Effector memory CD8-positive, alpha-beta T cell (primary cell): Measurements from ENCODE around the gene STK4.

ENCODE experiments used
- ATAC-seq: fragments of 150-1000 bp; cut with Tn5 transposase; replicated peaks from 2 replicates; pipeline ENCODE4 v1.10.0; 2021; ENCODE audit warnings: mild to moderate bottlenecking, moderate library complexity
- DNase-seq, 3 experiments: peaks; one replicate each; pipeline ENCODE4 v3.0.0; 2021
- H3K27ac Mint-ChIP-seq, 2 donors: one replicate each; pipeline ENCODE4 v1.8.0; 2022; ENCODE audit warnings: mild to moderate bottlenecking in 2 of 2, mixed read lengths in 2 of 2, moderate library complexity in 2 of 2
- H3K27me3 Mint-ChIP-seq, 2 donors: one replicate each; pipeline ENCODE4 v1.8.0; 2022; ENCODE audit warnings: mixed read lengths in 2 of 2
- H3K36me3 Mint-ChIP-seq: one replicate; pipeline ENCODE4 v1.8.0; 2022; ENCODE audit warnings: mild to moderate bottlenecking, moderate library complexity, mixed read lengths; ENCODE audit not compliant: insufficient read depth
- H3K4me1 Mint-ChIP-seq, 2 donors: one replicate each; pipeline ENCODE4 v1.8.0; 2022; ENCODE audit warnings: low read depth in 2 of 2, mixed read lengths in 2 of 2
- H3K4me3 Mint-ChIP-seq, 2 donors: one replicate each; pipeline ENCODE4 v1.8.0; 2022; ENCODE audit warnings: mild to moderate bottlenecking in 2 of 2, mixed read lengths in 2 of 2, moderate library complexity in 2 of 2
- H3K9me3 Mint-ChIP-seq, 2 donors: one replicate each; pipeline ENCODE4 v1.8.0; 2022; ENCODE audit warnings: mixed read lengths in 2 of 2

Gene STK4

GRCh38 chr20:44941120-44941691 lies 25.1 kb upstream of the STK4 start:
- peaks cover 40% of the 10 kb centered on the region for H3K36me3 Mint-ChIP-seq
- H3K4me3 Mint-ChIP-seq: no peak overlapping the region
- peaks cover 0 to 2% of the 10 kb centered on the region in 2 donors for H3K4me1 Mint-ChIP-seq
- DNase-seq (no peak), ATAC-seq (no peak)
- no peaks in the 10 kb centered on the region for H3K27me3 Mint-ChIP-seq
- no peaks in the 10 kb centered on the region for H3K9me3 Mint-ChIP-seq
- H3K27ac Mint-ChIP-seq: peak overlapping the region in 1 of 2 donors; percentile 66

- Mint-ChIP-seq H3K9me3 (no peaks in the 10 kb centered on the region), H3K27ac (peak overlapping the region; percentile 56 to 66), H3K4me1 (peaks cover 0 to 2% of the 10 kb centered on the region in 2 donors), H3K4me3 (no peak overlapping the region), H3K36me3 (peaks cover 46% of the 10 kb centered on the region), H3K27me3 (no peaks in the 10 kb centered on the region)
- ATAC-seq (no peak), DNase-seq (no peak)
These were observed 23.9 kb upstream of the STK4 start for GRCh38 chr20:44942264-44942973.

- H3K4me1 Mint-ChIP-seq: no peaks in the 10 kb centered on the region
- DNase-seq (no peak), ATAC-seq (no peak)
- H3K4me3 Mint-ChIP-seq: no peak overlapping the region
- no peaks in the 10 kb centered on the region for H3K27me3 Mint-ChIP-seq
- no peak overlapping the region for H3K27ac Mint-ChIP-seq
- H3K9me3 Mint-ChIP-seq: no peaks in the 10 kb centered on the region
- H3K36me3 Mint-ChIP-seq: peaks cover 44% of the 10 kb centered on the region
These were observed 22.5 kb upstream of the STK4 start for GRCh38 chr20:44943828-44944227.

- peak overlapping the region; percentile 8 to 38 for H3K27ac Mint-ChIP-seq
These were observed 21.1 kb upstream of the STK4 start for GRCh38 chr20:44945261-44945660.

GRCh38 chr20:44946271-44946852 lies 19.9 kb upstream of the STK4 start:
- peak overlapping the region; percentile 55 to 81 for H3K27ac Mint-ChIP-seq
- ATAC-seq (no peak), DNase-seq (no peak)
- no peak overlapping the region for H3K4me3 Mint-ChIP-seq
- no peaks in the 10 kb centered on the region for H3K27me3 Mint-ChIP-seq
- no peaks in the 10 kb centered on the region for H3K9me3 Mint-ChIP-seq
- H3K4me1 Mint-ChIP-seq: peaks cover 0 to 5% of the 10 kb centered on the region in 2 donors
- H3K36me3 Mint-ChIP-seq: peaks cover 51% of the 10 kb centered on the region

More at GRCh38 chr20:44945261-44945660, 21.1 kb upstream of the STK4 start:
- Mint-ChIP-seq H3K36me3 (peaks cover 49% of the 10 kb centered on the region), H3K4me3 (no peak overlapping the region), H3K9me3 (no peaks in the 10 kb centered on the region), H3K4me1 (peaks cover 0 to 4% of the 10 kb centered on the region in 2 donors), H3K27me3 (no peaks in the 10 kb centered on the region)
- no peak for ATAC-seq
- DNase-seq: no peak

GRCh38 chr20:44948107-44948506 lies 18.2 kb upstream of the STK4 start:
- Mint-ChIP-seq H3K4me3 (no peak overlapping the region), H3K27ac (peak overlapping the region in 1 of 2 donors; percentile 23), H3K4me1 (peaks cover 4 to 13% of the 10 kb centered on the region in 2 donors)

GRCh38 chr20:44948513-44948912 lies 17.8 kb upstream of the STK4 start:
- peaks cover 64% of the 10 kb centered on the region for H3K36me3 Mint-ChIP-seq
- no peaks in the 10 kb centered on the region for H3K9me3 Mint-ChIP-seq
- DNase-seq (no peak), ATAC-seq (no peak)
- no peaks in the 10 kb centered on the region for H3K27me3 Mint-ChIP-seq
- H3K4me3 Mint-ChIP-seq: no peak overlapping the region
- peak overlapping the region; percentile 19 to 52 for H3K27ac Mint-ChIP-seq
- peaks cover 7 to 16% of the 10 kb centered on the region in 2 donors for H3K4me1 Mint-ChIP-seq

More at GRCh38 chr20:44948107-44948506, 18.2 kb upstream of the STK4 start:
- H3K27me3 Mint-ChIP-seq: no peaks in the 10 kb centered on the region
- H3K36me3 Mint-ChIP-seq: peaks cover 64% of the 10 kb centered on the region
- no peaks in the 10 kb centered on the region for H3K9me3 Mint-ChIP-seq
- DNase-seq: no peak
- ATAC-seq: no peak

- H3K36me3 Mint-ChIP-seq: peaks cover 59% of the 10 kb centered on the region
- no peak overlapping the region for H3K4me3 Mint-ChIP-seq
- DNase-seq (no peak), ATAC-seq (no peak)
- H3K4me1 Mint-ChIP-seq: peaks cover 7 to 16% of the 10 kb centered on the region in 2 donors
- H3K27ac Mint-ChIP-seq: peak overlapping the region in 1 of 2 donors; percentile 32
- H3K9me3 Mint-ChIP-seq: no peaks in the 10 kb centered on the region
- no peaks in the 10 kb centered on the region for H3K27me3 Mint-ChIP-seq
These were observed 15.9 kb upstream of the STK4 start for GRCh38 chr20:44950368-44950767.

GRCh38 chr20:44952731-44953130 lies 13.6 kb upstream of the STK4 start:
- no peak for DNase-seq
- peaks cover 54% of the 10 kb centered on the region for H3K36me3 Mint-ChIP-seq
- no peaks in the 10 kb centered on the region for H3K27me3 Mint-ChIP-seq
- H3K27ac Mint-ChIP-seq: peak overlapping the region; percentile 50 to 62
- no peak overlapping the region for H3K4me3 Mint-ChIP-seq
- no peaks in the 10 kb centered on the region for H3K9me3 Mint-ChIP-seq
- peaks cover 12 to 19% of the 10 kb centered on the region in 2 donors for H3K4me1 Mint-ChIP-seq
- no peak for ATAC-seq

GRCh38 chr20:44954211-44954610 lies 12.1 kb upstream of the STK4 start:
- H3K27ac Mint-ChIP-seq: no peak overlapping the region
- peaks cover 50% of the 10 kb centered on the region for H3K36me3 Mint-ChIP-seq
- peaks cover 19 to 34% of the 10 kb centered on the region in 2 donors for H3K4me1 Mint-ChIP-seq

GRCh38 chr20:44955270-44955669 lies 11.0 kb upstream of the STK4 start:
- ATAC-seq: no peak
- Mint-ChIP-seq H3K27me3 (no peaks in the 10 kb centered on the region), H3K4me1 (peaks cover 26 to 37% of the 10 kb centered on the region in 2 donors), H3K9me3 (no peaks in the 10 kb centered on the region), H3K36me3 (peaks cover 49% of the 10 kb centered on the region), H3K27ac (peak overlapping the region in 1 of 2 donors; percentile 33), H3K4me3 (no peak overlapping the region)
- no peak for DNase-seq

More at GRCh38 chr20:44954211-44954610, 12.1 kb upstream of the STK4 start:
- Mint-ChIP-seq H3K4me3 (no peak overlapping the region), H3K27me3 (no peaks in the 10 kb centered on the region), H3K9me3 (no peaks in the 10 kb centered on the region)
- ATAC-seq (no peak), DNase-seq (no peak)

- no peaks in the 10 kb centered on the region for H3K9me3 Mint-ChIP-seq
- peak overlapping the region in 1 of 2 donors; percentile 25 for H3K27ac Mint-ChIP-seq
- peaks cover 29 to 45% of the 10 kb centered on the region in 2 donors for H3K4me1 Mint-ChIP-seq
- ATAC-seq (no peak), DNase-seq (no peak)
- peaks cover 42% of the 10 kb centered on the region for H3K36me3 Mint-ChIP-seq
- H3K4me3 Mint-ChIP-seq: no peak overlapping the region
- H3K27me3 Mint-ChIP-seq: no peaks in the 10 kb centered on the region
These were observed 9.9 kb upstream of the STK4 start for GRCh38 chr20:44956410-44956809.

- Mint-ChIP-seq H3K27me3 (no peaks in the 10 kb centered on the region), H3K27ac (no peak overlapping the region), H3K4me3 (peak overlapping the region; percentile 94 to 95), H3K4me1 (peaks cover 25 to 41% of the 10 kb centered on the region in 2 donors), H3K36me3 (peaks cover 27% of the 10 kb centered on the region), H3K9me3 (no peaks in the 10 kb centered on the region)
- ATAC-seq (no peak), DNase-seq (no peak)
These were observed 8.0 kb upstream of the STK4 start for GRCh38 chr20:44958276-44958675.
